Esophagus muscularis mucosa (tissue), 4 donors: ENCODE data around the gene MAEA.

Experiments
- CTCF ChIP-seq, 3 experiments: fragments of 200-600 bp in 2 of 3; fragments of 450-650 bp in 1 of 3; sonication (generic) in 2 of 3; IDR thresholded peaks; one replicate each; pipeline ENCODE4 v1.5.1; 2017 to 2019; ENCODE audit warnings: antibody characterized with exemption in 3 of 3, mild to moderate bottlenecking in 2 of 3, moderate library complexity in 1 of 3
- EP300 ChIP-seq: sonication (generic); formaldehyde crosslinking; IDR thresholded peaks from one replicate; pipeline ENCODE4 v1.6.1; 2017; ENCODE audit warnings: antibody characterized with exemption
- POLR2A ChIP-seq: fragments of 450-650 bp; IDR thresholded peaks from one replicate; pipeline ENCODE4 v1.6.1; 2017; ENCODE audit warnings: antibody characterized with exemption, moderate library complexity, mild to moderate bottlenecking, low read depth
- POLR2AphosphoS5 ChIP-seq, 2 donors: sonication (generic); formaldehyde crosslinking; IDR thresholded peaks; one replicate each; pipeline ENCODE4 v1.6.1; 2017; ENCODE audit warnings: antibody characterized with exemption in 2 of 2

GRCh38 chr4:1326751-1327525 lies 37.2 kb downstream of the MAEA start:
- TF ChIP-seq CTCF (IDR thresholded peaks at IDR 0.05) = no peak
- TF ChIP-seq POLR2AphosphoS5 (IDR thresholded peaks at IDR 0.05) = no peak
- no peak for TF ChIP-seq EP300
- TF ChIP-seq POLR2A = no peak
